ENCODE results near the gene PPP4R3B.
"Not testable (repeated sequence)": the region's sequence is repeated elsewhere in the genome, so short reads cannot be mapped to it uniquely, and the experiment has no call there.

The PPP4R3B gene

GRCh38 chr2:55565613-55566012 lies 51.8 kb downstream of the PPP4R3B start:
- no peaks in the 10 kb centered on the region for H3K27me3 Mint-ChIP-seq (ENCODE audit: low read depth)
- no peak for TF ChIP-seq CTCF (IDR thresholded peaks at IDR 0.05; ENCODE audit: unreplicated experiment in 3 of 3)
- H3K36me3 Mint-ChIP-seq (ENCODE audit: low read depth), result peaks cover 67% of the 10 kb centered on the region
- H3K27ac Mint-ChIP-seq, result no peak overlapping the region
- peaks cover 14% of the 10 kb centered on the region for H3K9me3 Mint-ChIP-seq
- no peaks in the 10 kb centered on the region for H3K4me1 Mint-ChIP-seq
- H3K4me3 Mint-ChIP-seq, result no peak overlapping the region

GRCh38 chr2:55560855-55561254 lies 56.6 kb downstream of the PPP4R3B start:
- Mint-ChIP-seq H3K9me3 (peaks cover 19% of the 10 kb centered on the region), H3K27ac (no peak overlapping the region), H3K27me3 (ENCODE audit: low read depth) (no peaks in the 10 kb centered on the region), H3K36me3 (ENCODE audit: low read depth) (peaks cover 83% of the 10 kb centered on the region), H3K4me3 (no peak overlapping the region), H3K4me1 (no peaks in the 10 kb centered on the region)
- no peak for TF ChIP-seq CTCF (IDR thresholded peaks at IDR 0.05; ENCODE audit: unreplicated experiment in 3 of 3)

- TF ChIP-seq CTCF (IDR thresholded peaks at IDR 0.05; ENCODE audit: unreplicated experiment in 3 of 3), result no peak
- Mint-ChIP-seq H3K4me3 (no peak overlapping the region), H3K9me3 (peaks cover 11% of the 10 kb centered on the region)
These were observed 60.6 kb downstream of the PPP4R3B start for GRCh38 chr2:55556809-55557208.

GRCh38 chr2:55555977-55556376 lies 61.4 kb downstream of the PPP4R3B start:
- no peak overlapping the region for H3K27ac Mint-ChIP-seq
- H3K4me3 Mint-ChIP-seq, result no peak overlapping the region
- H3K27me3 Mint-ChIP-seq (ENCODE audit: low read depth), result no peaks in the 10 kb centered on the region
- TF ChIP-seq CTCF (IDR thresholded peaks at IDR 0.05; ENCODE audit: unreplicated experiment in 3 of 3), result no peak
- no peaks in the 10 kb centered on the region for H3K4me1 Mint-ChIP-seq
- H3K36me3 Mint-ChIP-seq (ENCODE audit: low read depth), result peaks cover 77% of the 10 kb centered on the region
- peaks cover 4% of the 10 kb centered on the region for H3K9me3 Mint-ChIP-seq

More at GRCh38 chr2:55556809-55557208, 60.6 kb downstream of the PPP4R3B start:
- peaks cover 85% of the 10 kb centered on the region for H3K36me3 Mint-ChIP-seq (ENCODE audit: low read depth)
- H3K27ac Mint-ChIP-seq, result no peak overlapping the region
- no peaks in the 10 kb centered on the region for H3K4me1 Mint-ChIP-seq
- no peaks in the 10 kb centered on the region for H3K27me3 Mint-ChIP-seq (ENCODE audit: low read depth)

- H3K27me3 Mint-ChIP-seq (ENCODE audit: low read depth), result no peaks in the 10 kb centered on the region
- no peaks in the 10 kb centered on the region for H3K9me3 Mint-ChIP-seq
- H3K36me3 Mint-ChIP-seq (ENCODE audit: low read depth), result peaks cover 65% of the 10 kb centered on the region
- peak overlapping the region in 1 of 3 experiments; percentile 16 for H3K27ac Mint-ChIP-seq
- no peak overlapping the region for H3K4me3 Mint-ChIP-seq
- H3K4me1 Mint-ChIP-seq, result no peaks in the 10 kb centered on the region
- no peak for TF ChIP-seq CTCF (IDR thresholded peaks at IDR 0.05; ENCODE audit: unreplicated experiment in 3 of 3)
These were observed 64.1 kb downstream of the PPP4R3B start for GRCh38 chr2:55553321-55553720.

GRCh38 chr2:55550368-55551102 lies 66.9 kb downstream of the PPP4R3B start:
- no peak for TF ChIP-seq CTCF (IDR thresholded peaks at IDR 0.05; ENCODE audit: unreplicated experiment in 3 of 3)
- Mint-ChIP-seq H3K36me3 (ENCODE audit: low read depth) (peaks cover 55% of the 10 kb centered on the region), H3K27ac (no peak overlapping the region), H3K4me3 (no peak overlapping the region), H3K4me1 (no peaks in the 10 kb centered on the region), H3K9me3 (no peaks in the 10 kb centered on the region), H3K27me3 (ENCODE audit: low read depth) (no peaks in the 10 kb centered on the region)

GRCh38 chr2:55547679-55548078 lies 69.7 kb downstream of the PPP4R3B start:
- not testable (repeated sequence) for H3K27ac Mint-ChIP-seq; H3K4me3 Mint-ChIP-seq; H3K27me3 Mint-ChIP-seq (ENCODE audit: low read depth); H3K4me1 Mint-ChIP-seq; H3K9me3 Mint-ChIP-seq
- H3K36me3 Mint-ChIP-seq (ENCODE audit: low read depth), result peaks cover 49% of the 10 kb centered on the region
